GM18868 (cell line): ENCODE results near the gene DPYSL3.

Source experiments
- ATAC-seq: cut with Tn5 transposase; IDR thresholded peaks from one replicate; pipeline ENCODE4 v1.9.1; 2021; ENCODE audit warnings: mild to moderate bottlenecking, moderate library complexity; ENCODE audit not compliant: unreplicated experiment

The DPYSL3 gene

DNA sequence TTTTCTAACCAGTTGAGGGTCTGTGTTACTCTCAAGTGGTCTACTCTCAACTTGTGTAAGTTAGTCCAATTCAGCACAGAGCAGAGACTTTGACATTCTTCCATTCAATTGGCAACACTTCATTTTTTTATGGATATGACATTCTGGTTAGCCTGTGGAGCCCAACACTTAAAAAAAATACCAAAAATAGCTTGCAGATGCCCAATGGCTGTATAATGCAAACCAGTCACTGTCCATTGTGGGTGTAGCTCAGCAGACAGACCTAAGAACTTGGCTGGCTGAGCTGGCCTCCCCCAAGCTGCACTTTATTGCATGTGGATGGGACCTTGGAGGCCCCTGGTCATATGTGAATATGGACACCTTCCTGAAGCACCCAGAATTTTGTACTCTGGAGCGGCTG is 103.2 kb downstream of the DPYSL3 start:
- ATAC-seq = no peak

DNA sequence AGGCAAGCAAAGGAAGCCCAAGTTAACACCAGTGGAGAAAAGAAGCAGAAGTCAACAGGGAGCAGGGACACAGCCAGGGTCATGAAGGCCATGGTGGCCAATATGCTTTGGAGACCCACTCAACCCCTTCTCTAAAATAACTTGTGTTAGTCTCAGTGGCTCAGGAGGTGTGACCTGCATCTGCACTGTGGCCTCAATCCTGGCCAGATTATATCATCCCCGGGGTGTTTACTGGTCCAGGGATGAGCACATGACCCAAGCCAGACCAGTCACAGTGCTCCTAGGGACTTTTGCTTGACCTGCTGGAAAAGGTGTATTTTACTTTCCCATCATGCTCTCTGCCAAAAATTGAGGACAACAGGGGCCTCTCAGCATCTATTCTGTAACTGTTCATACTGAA is 105.2 kb downstream of the DPYSL3 start:
- peak; percentile 15 for ATAC-seq

DNA sequence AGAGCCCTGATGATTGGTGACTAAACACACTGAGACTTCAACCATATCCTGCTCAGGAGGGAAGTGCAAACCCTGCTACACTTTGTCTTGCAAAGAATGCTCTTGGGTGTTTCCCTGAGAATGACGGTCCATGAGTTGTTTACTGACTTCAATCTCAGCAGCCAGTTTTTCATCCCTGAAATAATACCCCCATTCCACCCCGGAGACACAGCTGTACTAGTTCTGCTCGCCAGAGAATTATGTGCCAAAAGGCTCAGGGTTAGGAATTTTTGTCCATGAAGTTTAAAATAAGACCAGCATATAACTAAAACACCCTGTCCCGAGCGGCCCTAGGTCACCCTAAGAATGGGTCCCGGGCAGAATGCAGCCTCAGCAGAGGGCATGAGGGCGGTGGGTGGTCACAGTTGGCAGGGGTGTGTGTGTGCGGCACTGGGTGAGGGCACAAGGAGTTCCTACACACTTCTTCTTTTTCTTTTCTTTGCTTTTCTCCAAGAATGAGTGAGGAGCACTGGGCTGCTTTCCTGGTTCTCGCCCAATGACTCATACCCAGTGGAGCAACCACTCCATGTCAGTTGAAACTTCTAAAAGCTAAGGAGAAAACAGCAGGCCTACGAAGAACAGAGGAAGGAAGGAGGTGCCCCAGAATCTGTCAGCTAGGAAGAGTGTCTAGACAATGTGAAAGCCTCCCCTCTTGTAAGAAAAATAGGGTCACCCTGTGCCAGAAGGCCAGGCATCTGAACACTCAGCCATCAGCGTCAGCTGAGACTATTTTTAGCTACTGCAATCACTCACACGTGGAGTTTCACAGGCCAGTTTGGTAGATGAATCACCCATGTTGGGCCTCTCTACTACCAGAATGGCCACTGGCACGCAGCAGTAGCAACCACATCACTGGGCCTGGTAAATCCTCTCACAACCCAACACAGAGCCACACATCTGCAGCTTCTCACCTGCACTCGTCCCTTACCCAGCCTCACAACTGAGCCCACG is 105.9 kb downstream of the DPYSL3 start:
- peak; percentile 91 for ATAC-seq

DNA sequence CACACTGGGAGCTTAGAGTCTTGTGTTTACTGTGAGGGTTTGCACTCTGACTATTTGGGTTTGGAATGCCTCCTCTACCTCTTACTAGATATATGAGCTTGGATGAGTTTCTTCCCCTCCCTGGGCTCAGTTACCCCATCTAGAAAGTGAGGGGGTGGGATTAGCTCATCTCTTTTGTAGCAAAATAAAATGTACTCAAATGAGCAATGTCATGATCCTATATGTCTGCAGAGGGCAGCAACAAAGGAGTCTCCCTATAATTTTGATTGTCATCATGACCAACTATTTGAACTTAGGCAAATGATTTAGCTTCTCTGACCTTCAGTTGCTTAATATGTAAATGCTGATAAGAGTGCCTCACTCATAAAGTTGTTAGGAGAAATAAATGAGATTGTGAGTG is 109.0 kb downstream of the DPYSL3 start:
- ATAC-seq = no peak

DNA sequence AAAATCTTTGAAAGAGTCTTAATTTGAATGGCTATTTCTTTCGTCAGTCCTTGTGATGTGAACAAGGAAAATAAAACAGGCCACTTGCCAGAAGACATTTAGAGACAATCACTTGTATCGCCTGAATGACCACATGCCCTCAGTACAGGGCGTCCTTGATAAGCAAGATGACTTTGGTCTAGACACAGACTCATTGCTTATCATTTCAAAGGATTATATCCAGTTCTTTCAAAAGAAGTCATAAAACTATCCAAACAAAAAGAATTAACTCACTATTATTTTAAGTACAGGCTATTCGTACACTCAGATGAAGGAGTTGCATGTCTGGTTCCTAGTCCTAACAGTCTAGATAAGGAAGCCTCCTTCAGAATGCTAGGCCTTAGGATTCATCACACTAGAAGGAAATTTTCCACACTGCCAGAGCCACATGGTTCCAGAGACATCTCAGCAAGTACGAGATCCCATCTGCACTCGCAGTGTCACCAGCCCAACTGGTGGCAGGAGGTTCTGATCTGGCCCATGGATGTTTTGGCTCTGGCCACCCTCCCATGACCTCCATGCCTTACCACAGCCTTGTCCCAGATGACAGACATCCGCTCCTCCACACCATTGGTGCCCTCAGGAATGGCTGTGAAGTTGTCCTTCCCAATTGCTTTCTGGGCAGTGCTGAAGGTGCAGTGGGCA is 109.6 kb downstream of the DPYSL3 start:
- no peak for ATAC-seq

DNA sequence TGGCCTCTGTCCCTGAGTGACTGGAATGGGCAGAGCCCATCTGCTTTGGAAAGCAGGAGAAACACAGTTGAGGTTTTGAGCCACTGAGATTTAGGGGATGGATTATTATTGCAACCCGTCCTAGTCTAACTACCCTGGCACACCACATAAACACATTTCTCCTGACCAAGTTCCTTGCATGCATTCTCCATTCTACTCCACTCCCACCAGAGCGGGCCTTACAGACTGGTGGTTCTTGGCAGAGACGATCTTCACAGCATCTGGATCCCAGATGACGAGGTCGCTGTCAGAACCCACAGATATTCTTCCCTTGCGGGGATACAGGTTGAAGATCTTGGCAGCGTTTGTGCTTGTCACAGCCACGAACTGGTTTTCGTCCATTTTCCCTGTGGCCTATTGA is 111.0 kb downstream of the DPYSL3 start:
- no peak for ATAC-seq

DNA sequence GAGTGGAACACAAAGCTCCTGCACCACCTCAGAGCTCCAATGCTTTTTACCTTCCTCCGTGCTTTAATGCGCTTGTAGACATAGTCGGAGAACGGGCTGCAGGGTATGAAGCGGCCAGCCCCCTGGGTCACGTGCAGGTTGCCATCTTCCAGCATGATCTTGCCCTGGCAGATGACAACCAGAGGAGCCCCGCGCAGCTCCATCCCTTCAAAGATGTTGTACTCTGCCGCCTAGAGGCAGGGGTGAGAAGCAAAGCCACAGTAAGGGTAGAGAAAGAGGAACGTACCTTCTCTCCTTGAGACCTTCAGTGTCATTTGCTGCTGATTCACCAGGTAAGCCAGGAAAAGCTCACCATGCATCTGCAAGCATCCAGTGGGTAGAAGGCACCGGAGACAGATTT is 112.3 kb downstream of the DPYSL3 start:
- ATAC-seq = peak; percentile 46

DNA sequence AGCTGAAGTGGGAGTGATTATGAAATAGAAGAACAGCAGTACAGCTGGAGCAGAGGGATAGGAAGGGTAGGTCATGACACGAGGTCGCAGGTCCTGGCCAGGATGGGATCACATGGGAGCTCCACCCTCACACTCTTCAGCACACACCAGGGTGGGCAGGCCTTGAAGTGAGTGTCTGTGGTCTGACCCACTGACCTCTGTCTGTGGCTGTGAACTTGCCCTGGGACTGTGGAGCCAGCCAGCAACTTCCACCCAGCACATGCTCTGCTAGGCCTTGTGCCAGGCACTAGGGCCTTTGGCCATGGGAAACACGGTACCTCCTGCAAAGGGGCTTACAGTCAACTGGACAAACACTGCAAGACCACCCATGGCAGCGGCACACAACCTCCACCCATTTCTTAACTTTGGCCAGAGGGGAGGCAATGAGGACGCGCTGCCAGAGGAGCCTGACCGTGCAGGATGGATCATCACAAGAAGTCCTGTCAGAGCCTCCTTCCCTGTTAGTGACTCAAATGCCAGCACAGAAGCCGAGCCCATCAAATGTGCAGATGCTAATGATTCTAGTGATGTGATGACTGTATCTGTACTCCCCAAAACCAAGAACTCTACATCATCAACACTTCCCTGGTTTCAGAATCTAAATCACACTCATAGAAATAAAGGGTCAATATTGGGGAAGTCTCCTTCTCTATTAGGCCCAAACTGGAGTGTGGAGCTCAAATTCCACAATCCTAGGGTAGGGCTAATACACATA is 113.6 kb downstream of the DPYSL3 start:
- no peak for ATAC-seq

DNA sequence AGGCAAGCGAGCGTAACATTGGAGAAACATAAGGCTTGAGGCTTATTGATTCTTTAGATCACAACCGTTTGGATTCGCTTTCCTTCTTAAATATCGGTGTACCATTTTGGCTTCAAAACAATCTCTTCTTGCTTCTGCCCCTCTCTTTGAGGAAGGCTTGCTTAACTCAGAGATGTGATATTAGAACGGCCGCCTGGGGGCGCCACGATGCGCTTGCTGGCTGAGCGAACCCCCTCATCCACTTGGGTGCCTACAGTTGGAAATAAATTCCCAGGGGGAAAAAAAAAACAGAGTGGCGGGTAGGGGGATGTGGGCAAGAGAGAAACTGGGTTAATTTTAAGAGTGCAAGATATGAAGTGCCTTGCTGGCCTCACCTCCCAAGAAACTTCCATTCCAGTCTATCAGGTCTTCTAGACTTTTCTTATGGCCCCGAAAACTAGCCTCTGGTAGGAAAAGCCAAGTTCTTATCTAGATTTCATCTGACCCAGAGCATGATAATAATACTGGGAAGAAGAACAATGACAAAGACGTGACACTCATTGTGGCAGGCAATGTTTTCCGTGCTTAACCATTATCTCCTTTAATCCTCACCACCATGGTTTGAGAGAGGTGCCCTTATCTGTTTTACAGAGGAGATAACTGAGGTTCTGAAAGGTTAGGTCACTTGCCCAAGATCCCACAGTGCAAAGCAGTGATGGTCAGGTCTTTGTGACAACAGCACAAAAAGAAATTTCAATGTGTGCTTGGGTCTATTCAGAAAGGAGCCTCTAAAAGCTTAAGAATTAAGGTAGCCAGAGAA is 115.8 kb downstream of the DPYSL3 start:
- no peak for ATAC-seq

DNA sequence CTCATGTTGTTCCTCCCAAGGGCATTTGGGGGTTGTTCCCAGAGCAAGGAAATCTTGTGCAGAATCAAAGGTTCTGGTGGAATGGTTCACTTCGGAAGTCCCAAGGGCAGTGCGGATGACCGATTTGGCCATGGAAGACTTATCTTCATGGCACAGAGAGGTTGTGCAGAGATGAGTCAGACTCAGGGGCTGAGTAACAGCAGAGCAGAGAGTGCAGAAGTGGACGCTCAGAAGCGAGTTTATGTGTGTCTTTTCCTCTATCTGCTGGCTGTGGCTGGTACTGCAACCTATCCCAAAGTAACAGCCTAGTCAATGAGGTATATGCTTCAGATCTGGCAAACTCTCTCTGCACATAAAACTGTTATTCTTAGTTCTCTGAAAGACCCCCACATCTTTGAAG is 118.1 kb downstream of the DPYSL3 start:
- peak; percentile 97 for ATAC-seq

DNA sequence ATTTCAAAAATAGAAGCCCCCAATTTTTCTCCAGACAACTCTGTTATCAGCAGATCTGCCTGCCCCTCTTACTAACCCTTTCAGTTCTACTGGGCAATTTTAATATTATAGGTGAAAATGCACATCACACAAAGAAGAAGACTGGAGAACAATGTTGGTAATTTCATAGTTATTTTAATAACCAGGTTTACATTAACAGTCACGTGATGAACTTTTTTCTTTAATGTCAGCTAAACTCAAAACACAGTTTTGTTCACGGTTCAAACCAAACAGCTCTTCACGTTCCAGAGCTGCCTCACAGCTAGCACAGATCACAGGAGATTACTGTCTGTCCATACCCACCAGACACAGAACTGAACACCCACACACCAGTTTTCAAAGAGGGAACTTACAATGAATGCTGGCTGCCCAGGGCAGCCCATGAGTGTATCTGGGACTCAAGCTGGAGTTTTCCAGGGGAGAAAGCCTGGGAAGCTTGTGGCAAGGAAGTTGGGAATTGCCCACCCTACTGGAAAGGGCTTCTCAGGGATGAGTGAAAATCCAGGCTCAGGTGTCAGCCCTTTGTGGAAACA is 119.1 kb downstream of the DPYSL3 start:
- no peak for ATAC-seq

DNA sequence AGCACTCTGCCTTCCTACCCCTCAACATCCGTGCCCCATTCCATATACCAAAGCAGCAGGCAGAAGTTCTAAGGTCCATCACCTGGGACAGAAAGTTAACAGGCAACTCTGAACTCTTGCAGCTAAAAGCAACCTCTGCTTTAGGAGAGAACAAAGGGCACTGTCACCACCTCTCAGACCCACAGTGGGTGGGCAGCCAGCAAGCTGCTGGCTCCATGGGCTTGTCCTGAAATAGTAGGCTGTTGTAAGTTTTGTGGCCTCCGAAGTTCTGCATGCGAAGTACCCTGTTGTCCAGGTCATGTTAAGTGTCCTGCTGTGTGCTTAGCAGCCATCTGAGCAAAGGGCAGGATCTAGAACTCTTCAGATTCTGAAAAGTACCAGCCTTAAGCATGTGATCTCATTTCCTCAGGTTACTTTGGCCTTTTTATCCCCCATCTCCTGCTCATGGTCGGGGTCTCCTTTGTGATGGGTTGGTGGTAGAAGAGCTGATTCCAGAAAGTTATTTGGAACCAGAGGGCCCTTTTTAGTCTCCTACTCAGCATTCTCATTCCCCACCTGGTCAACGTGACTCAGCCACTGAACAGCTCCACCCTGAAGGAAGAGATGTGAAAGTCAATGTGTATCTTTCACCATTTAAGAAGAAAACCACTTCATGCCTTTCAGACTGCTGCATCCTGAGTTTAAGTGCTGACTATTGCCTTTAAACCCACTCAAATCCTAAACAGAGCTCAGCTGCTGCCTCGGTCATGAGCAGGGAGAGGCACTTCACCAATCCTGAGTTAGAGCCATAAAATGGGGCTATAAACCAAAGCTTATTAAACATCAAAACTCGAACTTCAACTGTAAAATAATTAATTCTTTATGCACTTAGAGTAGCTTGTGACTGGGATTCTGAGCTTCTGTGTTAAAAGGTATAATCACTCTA is 121.4 kb downstream of the DPYSL3 start:
- ATAC-seq = no peak

DNA sequence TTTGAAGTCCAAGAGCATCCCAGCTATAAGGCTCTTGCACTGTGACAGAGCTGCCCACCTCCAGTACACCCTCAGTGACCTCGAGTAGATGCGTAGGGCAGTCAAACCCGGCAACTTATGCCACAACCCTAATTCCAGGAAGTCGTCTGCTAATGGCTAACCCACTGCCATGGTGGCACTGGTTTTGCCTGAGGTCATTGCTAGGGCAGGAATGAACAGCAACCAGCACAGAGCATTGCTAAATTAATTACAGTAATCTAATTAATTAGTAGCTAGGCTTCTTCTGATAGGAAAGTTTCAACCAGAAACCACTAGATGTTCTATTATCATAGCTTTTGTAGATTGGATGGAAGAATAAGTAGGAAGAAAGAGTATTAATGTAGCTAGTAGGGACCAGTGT is 122.8 kb downstream of the DPYSL3 start:
- no peak for ATAC-seq

DNA sequence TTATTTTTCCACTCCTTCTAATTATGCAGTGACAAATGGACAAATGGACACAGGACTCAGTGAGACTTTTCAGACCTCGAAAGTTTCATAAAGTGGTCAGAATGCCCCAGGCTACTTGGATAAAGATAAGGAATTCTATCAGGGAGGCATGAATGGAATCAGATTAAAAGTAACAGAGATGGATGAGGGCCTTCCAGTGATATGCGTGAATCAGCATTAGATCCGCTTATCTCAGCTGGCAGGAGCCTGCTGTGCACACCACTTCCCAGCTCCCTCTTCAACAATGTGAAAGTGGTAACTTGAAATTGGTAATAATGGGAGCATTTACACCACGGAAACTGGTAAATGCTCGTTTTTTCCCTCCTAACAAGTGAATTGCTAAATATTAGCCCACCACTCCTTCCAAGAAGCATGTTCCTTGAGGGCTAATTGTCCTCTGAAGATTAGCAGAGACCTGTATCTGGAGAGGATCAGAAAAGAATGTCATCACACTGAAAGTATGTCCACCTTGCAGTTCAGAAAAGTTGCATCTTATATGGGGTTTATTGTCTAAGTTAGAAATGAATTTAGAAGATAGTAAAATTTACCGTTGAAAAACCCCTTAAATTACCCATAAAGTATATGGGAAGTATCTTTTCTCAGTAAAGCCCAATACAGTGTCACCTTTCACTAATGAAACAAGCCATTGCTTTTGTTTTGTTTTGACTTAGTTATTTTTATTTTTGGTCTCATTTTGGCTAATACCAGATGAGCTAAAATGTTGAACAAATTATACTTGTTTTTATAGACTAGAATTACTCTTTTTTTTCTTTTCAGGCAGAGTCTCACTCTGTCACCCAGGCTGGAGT is 125.3 kb downstream of the DPYSL3 start:
- peak; percentile 67 for ATAC-seq

DNA sequence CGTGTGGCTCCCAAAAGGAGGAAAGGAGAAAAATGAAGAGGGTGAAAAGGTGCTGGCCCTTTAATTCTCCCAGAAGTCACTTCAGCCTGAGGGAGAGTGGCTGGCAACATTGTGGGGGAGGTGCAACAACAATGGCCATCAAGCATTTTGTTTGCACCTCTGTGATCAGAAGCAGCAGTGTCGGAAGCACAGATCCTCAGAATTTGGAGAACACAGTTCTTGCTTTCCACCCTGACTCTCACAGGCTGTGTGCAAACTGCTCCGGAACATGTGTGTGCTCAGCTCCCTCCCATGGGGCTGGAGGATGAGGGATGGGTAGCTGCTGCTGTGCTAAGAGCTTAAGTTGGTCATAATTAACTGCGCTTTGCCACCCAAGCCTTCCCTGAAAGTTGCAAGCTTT is 127.1 kb downstream of the DPYSL3 start:
- no peak for ATAC-seq

DNA sequence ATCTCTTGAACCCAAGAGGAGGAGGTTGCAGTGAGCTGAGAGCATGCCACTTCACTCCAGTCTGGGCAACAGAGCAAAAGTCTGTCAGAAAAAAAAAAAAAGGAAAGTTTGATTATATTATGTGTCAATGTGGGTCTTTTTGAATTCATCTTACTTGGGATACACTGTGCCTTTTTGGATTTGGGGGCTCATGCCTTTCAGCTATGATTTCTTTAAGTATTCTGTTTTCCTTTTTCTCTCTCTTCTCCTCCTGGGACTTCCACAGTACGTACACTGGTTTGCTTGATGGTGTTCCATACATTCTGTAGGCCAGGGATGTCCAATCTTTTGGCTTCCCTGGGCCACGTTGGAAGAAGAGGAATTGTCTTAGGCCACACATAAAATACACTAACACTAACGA is 128.3 kb downstream of the DPYSL3 start:
- ATAC-seq = no peak

DNA sequence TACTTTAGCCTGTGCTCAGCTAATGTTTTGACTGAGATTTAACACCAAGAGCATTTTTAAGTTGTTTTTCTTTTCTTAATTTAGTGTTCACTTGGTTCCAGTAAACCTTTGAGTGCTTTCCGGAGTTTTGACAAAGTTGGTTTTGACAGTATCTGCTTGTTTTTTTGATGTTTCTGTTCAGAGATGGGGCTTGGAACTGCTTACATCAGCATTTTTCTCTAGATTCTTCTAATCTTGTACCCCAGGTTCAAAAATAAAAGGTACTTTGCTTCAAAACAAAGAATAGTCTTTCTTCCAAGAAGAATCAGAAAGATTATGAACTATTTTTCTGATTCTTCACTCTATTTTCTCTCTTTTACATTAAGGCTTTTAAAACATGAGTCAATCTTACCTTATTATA is 132.2 kb downstream of the DPYSL3 start:
- ATAC-seq = no peak

DNA sequence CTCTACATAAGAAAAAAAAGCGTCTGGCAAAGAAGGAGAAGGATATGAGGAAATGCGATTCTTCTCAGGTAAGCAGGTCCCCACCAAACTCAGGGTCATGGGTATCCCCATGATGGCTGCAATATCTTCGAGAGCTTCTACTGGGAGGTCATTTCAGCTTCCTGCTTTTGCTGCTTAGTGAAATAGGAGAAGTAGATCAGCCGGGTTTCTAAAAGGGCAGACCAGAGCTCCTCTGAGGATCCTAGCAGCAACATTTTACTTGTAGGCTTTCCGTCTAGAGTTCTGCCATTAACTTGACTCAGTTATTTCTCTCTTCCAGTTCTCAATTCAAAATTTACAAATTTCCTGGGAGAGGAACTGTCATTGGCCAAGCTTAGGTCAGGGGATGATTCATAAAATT is 134.7 kb downstream of the DPYSL3 start:
- ATAC-seq = no peak
